Hepatocyte (in vitro differentiated cells): ENCODE data around the gene PCBP3.

ENCODE experiments used
- EZH2phosphoT487 ChIP-seq: fragments of 200-600 bp; sonication (generic); IDR thresholded peaks from one replicate; pipeline ENCODE4 v1.6.1; 2018; ENCODE audit warnings: antibody characterized with exemption, mild to moderate bottlenecking, low read depth, moderate library complexity; ENCODE audit not compliant: unreplicated experiment, severe bottlenecking
- TF ChIP-seq, protein P1 (sequence below): fragments of 200-600 bp; sonication (generic); IDR thresholded peaks from 2 replicates; pipeline ENCODE4 v1.5.1; 2016; ENCODE audit warnings: antibody characterized with exemption, mild to moderate bottlenecking; ENCODE audit not compliant: poor library complexity

DNA sequence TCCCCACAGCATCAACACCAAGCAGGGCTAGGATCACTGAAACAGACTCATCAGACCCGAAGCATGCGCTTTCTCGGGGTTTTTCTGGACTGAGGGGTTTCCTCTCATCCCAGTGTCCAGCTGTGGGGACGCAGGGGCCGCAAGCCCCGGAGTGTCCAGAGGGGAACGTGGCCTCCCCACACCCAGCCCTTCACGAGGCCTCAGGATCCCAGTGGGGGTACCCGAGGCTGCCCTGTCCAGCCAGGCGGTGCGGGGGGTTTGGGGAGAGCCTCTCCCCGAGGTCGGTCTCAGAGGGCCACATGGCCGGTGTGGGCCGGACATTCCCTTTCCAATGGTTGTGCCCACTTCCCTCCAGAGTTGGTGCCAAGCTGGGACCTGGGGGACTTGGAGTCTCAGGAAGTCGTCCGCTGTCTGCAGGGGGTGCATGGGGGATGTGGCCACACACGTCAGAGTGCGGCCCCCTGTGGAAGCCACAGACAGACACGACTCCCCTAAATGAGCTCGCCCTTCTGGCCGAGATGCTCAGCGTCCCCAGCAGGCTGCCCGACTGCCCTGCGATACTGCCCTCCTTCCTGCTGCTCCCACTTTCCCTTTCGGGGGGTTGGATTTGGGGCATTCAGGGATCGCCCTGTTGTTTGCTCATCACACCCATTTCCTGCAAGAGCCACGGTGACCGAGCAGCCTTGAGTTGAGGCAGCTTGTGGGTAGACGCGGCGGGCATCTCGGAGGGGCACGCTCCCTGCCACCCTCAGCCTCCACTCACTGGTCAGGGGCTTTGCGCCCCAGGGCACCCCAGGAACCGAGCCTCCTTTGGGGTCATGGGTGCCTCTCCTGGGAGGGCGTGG lies 342.2 kb downstream of the PCBP3 start:
- TF ChIP-seq, protein P1, sequence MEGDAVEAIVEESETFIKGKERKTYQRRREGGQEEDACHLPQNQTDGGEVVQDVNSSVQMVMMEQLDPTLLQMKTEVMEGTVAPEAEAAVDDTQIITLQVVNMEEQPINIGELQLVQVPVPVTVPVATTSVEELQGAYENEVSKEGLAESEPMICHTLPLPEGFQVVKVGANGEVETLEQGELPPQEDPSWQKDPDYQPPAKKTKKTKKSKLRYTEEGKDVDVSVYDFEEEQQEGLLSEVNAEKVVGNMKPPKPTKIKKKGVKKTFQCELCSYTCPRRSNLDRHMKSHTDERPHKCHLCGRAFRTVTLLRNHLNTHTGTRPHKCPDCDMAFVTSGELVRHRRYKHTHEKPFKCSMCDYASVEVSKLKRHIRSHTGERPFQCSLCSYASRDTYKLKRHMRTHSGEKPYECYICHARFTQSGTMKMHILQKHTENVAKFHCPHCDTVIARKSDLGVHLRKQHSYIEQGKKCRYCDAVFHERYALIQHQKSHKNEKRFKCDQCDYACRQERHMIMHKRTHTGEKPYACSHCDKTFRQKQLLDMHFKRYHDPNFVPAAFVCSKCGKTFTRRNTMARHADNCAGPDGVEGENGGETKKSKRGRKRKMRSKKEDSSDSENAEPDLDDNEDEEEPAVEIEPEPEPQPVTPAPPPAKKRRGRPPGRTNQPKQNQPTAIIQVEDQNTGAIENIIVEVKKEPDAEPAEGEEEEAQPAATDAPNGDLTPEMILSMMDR = no peak
- no peak for TF ChIP-seq EZH2phosphoT487
